Type B pancreatic cell (in vitro differentiated cells): ENCODE measurements around the gene KIF26A. TPM values are rescaled to one million over a fixed set of nuclear protein-coding genes. Genes with fewer than 3 reads are reported as not detected.

ENCODE experiments used
- DNase-seq: peaks from one replicate; pipeline ENCODE4 v3.0.0; 2021; ENCODE audit warnings: mixed read lengths; ENCODE audit not compliant: unreplicated experiment; ENCODE audit errors: extremely low spot score
- H3K27ac Mint-ChIP-seq: 2 replicates; pipeline ENCODE4 v1.8.0; 2021; ENCODE audit warnings: mild to moderate bottlenecking, mixed read lengths
- H3K27me3 Mint-ChIP-seq: 2 replicates; pipeline ENCODE4 v1.8.0; 2021; ENCODE audit warnings: mixed read lengths
- H3K36me3 Mint-ChIP-seq: 2 replicates; pipeline ENCODE4 v1.8.0; 2021; ENCODE audit warnings: mixed read lengths
- H3K4me1 Mint-ChIP-seq: one replicate; pipeline ENCODE4 v1.8.0; 2021; ENCODE audit warnings: mixed read lengths; ENCODE audit not compliant: unreplicated experiment
- H3K4me3 Mint-ChIP-seq: 2 replicates; pipeline ENCODE4 v1.8.0; 2021; ENCODE audit warnings: mild to moderate bottlenecking, mixed read lengths
- H3K9me3 Mint-ChIP-seq: 2 replicates; pipeline ENCODE4 v1.8.0; 2021; ENCODE audit warnings: mixed read lengths
- CTCF ChIP-seq: fragments of 200-600 bp; sonication (generic); conservative IDR thresholded peaks from 2 replicates; pipeline ENCODE4 v1.5.0; 2021; ENCODE audit warnings: antibody characterized with exemption, mild to moderate bottlenecking
- total RNA-seq: library from RNA; stranded (reverse); gene quantifications from 2 replicates; pipeline ENCODE4 v1.2.1, GENCODE V29; 2021; ENCODE audit warnings: low replicate concordance

Gene KIF26A
- total RNA-seq, 1 donor from 2014 or later: 23.4 TPM

- H3K27me3 Mint-ChIP-seq: no peaks in the 10 kb centered on the region
- H3K4me3 Mint-ChIP-seq: no peak overlapping the region
- no peak overlapping the region for H3K27ac Mint-ChIP-seq
- H3K36me3 Mint-ChIP-seq: no peaks in the 10 kb centered on the region
- DNase-seq: no peak
- no peaks in the 10 kb centered on the region for H3K4me1 Mint-ChIP-seq
- no peaks in the 10 kb centered on the region for H3K9me3 Mint-ChIP-seq
- no peak for TF ChIP-seq CTCF
Measured at GRCh38 chr14:104159990-104160389, 21.6 kb downstream of the KIF26A start.

- H3K27me3 Mint-ChIP-seq: no peaks in the 10 kb centered on the region
- H3K9me3 Mint-ChIP-seq: no peaks in the 10 kb centered on the region
- no peak overlapping the region for H3K27ac Mint-ChIP-seq
- H3K36me3 Mint-ChIP-seq: no peaks in the 10 kb centered on the region
- no peak for TF ChIP-seq CTCF
- DNase-seq: no peak
- no peak overlapping the region for H3K4me3 Mint-ChIP-seq
- H3K4me1 Mint-ChIP-seq: no peaks in the 10 kb centered on the region
Measured at GRCh38 chr14:104161602-104162367, 23.4 kb downstream of the KIF26A start.

GRCh38 chr14:104162495-104162894 lies 24.1 kb downstream of the KIF26A start:
- no peaks in the 10 kb centered on the region for H3K36me3 Mint-ChIP-seq
- no peak overlapping the region for H3K27ac Mint-ChIP-seq
- H3K9me3 Mint-ChIP-seq: no peaks in the 10 kb centered on the region
- DNase-seq: no peak
- no peak overlapping the region for H3K4me3 Mint-ChIP-seq
- TF ChIP-seq CTCF: no peak
- H3K27me3 Mint-ChIP-seq: no peaks in the 10 kb centered on the region
- H3K4me1 Mint-ChIP-seq: no peaks in the 10 kb centered on the region

- no peaks in the 10 kb centered on the region for H3K27me3 Mint-ChIP-seq
- H3K27ac Mint-ChIP-seq: no peak overlapping the region
- H3K36me3 Mint-ChIP-seq: no peaks in the 10 kb centered on the region
- no peak overlapping the region for H3K4me3 Mint-ChIP-seq
- no peaks in the 10 kb centered on the region for H3K9me3 Mint-ChIP-seq
- TF ChIP-seq CTCF: no peak
- no peak for DNase-seq
- no peaks in the 10 kb centered on the region for H3K4me1 Mint-ChIP-seq
Measured at GRCh38 chr14:104163541-104163940, 25.2 kb downstream of the KIF26A start.

GRCh38 chr14:104164041-104164440 lies 25.7 kb downstream of the KIF26A start:
- Mint-ChIP-seq H3K9me3 (no peaks in the 10 kb centered on the region), H3K4me1 (no peaks in the 10 kb centered on the region), H3K36me3 (no peaks in the 10 kb centered on the region), H3K27ac (no peak overlapping the region), H3K4me3 (no peak overlapping the region), H3K27me3 (no peaks in the 10 kb centered on the region)
- no peak for TF ChIP-seq CTCF
- no peak for DNase-seq
